Activated T-cell treated with anti-CD3 and anti-CD28 coated beads, Interleukin-2, amount 50 U/mL, for 4 hours (primary cell): ENCODE results near the gene AQP10. TPM values are rescaled to one million over a fixed set of nuclear protein-coding genes. Genes with fewer than 3 reads are reported as not detected.
"Not testable (repeated sequence)": the region's sequence is repeated elsewhere in the genome, so short reads cannot be mapped to it uniquely, and the experiment has no call there.

Experiments
- ATAC-seq, 2 donors: fragments of 200-7000 bp; cut with Tn5 transposase; one replicate each; pipeline ENCODE4 v1.10.0; 2021
- DNase-seq: peaks from one replicate; pipeline ENCODE4 v3.0.0-alpha.2; 2020
- H3K27me3 Mint-ChIP-seq: one replicate; pipeline ENCODE4 v1.8.0; 2021; ENCODE audit warnings: low read depth, mixed read lengths
- H3K36me3 Mint-ChIP-seq: one replicate; pipeline ENCODE4 v1.8.0; 2022; ENCODE audit warnings: mixed read lengths; ENCODE audit not compliant: insufficient read depth
- H3K4me1 Mint-ChIP-seq: one replicate; pipeline ENCODE4 v1.8.0; 2021; ENCODE audit warnings: low read depth, mixed read lengths
- H3K4me3 Mint-ChIP-seq: one replicate; pipeline ENCODE4 v1.8.0; 2021; ENCODE audit warnings: mild to moderate bottlenecking, moderate library complexity, mixed read lengths
- H3K9me3 Mint-ChIP-seq: one replicate; pipeline ENCODE4 v1.8.0; 2021; ENCODE audit warnings: mixed read lengths
- total RNA-seq, 3 donors: library from RNA; stranded (reverse); gene quantifications; one replicate each; pipeline ENCODE4 v1.2.1, GENCODE V29; 2021

AQP10 gene
- total RNA-seq = not detected

GRCh38 chr1:154320882-154321608, at the start of gene AQP10:
AQP10 (plus strand) TSS chr1:154321093; CDS start chr1:154321156, 63 bp downstream.
- Mint-ChIP-seq H3K36me3 (no peaks in the 10 kb centered on the region), H3K4me1 (peaks cover 5% of the 10 kb centered on the region), H3K27me3 (peaks cover 3% of the 10 kb centered on the region), H3K4me3 (no peak within 1 kb of the TSS), H3K9me3 (peaks cover 3% of the 10 kb centered on the region)
- DNase-seq = no peak
- no peak for ATAC-seq

GRCh38 chr1:154272217-154272998, 48.5 kb upstream of the AQP10 start, which contains the start of gene HAX1:
HAX1 (plus strand) TSS chr1:154272629; CDS start chr1:154272724, 95 bp downstream.
- DNase-seq (peak; percentile 96), ATAC-seq (peak; percentile 88 to 96)
- Mint-ChIP-seq H3K27me3 (no peaks in the 10 kb centered on the region), H3K9me3 (no peaks in the 10 kb centered on the region), H3K4me3 (peak within 1 kb of the TSS; percentile 99), H3K4me1 (peaks cover 38% of the 10 kb centered on the region), H3K36me3 (peaks cover 34% of the 10 kb centered on the region)

- no peaks in the 10 kb centered on the region for H3K27me3 Mint-ChIP-seq
- H3K9me3 Mint-ChIP-seq = no peaks in the 10 kb centered on the region
- DNase-seq (no peak), ATAC-seq (no peak)
- H3K4me3 Mint-ChIP-seq = peak overlapping the region; percentile 99
- H3K4me1 Mint-ChIP-seq = peaks cover 38% of the 10 kb centered on the region
- peaks cover 34% of the 10 kb centered on the region for H3K36me3 Mint-ChIP-seq
Measured at GRCh38 chr1:154272999-154273563, 47.8 kb upstream of the AQP10 start.

GRCh38 chr1:154276797-154277196, 44.1 kb upstream of the AQP10 start:
- Mint-ChIP-seq H3K9me3 (no peaks in the 10 kb centered on the region), H3K4me3 (no peak overlapping the region), H3K4me1 (peaks cover 28% of the 10 kb centered on the region), H3K36me3 (peaks cover 17% of the 10 kb centered on the region), H3K27me3 (no peaks in the 10 kb centered on the region)
- DNase-seq (no peak), ATAC-seq (no peak)

- DNase-seq, ATAC-seq, H3K4me3 Mint-ChIP-seq, H3K36me3 Mint-ChIP-seq, H3K9me3 Mint-ChIP-seq, H3K27me3 Mint-ChIP-seq, H3K4me1 Mint-ChIP-seq: not testable (repeated sequence)
Measured at GRCh38 chr1:154287591-154287990, 33.3 kb upstream of the AQP10 start.

- no peaks in the 10 kb centered on the region for H3K4me1 Mint-ChIP-seq
- ATAC-seq (no peak), DNase-seq (no peak)
- H3K9me3 Mint-ChIP-seq = no peaks in the 10 kb centered on the region
- no peak overlapping the region for H3K4me3 Mint-ChIP-seq
- H3K36me3 Mint-ChIP-seq = no peaks in the 10 kb centered on the region
- no peaks in the 10 kb centered on the region for H3K27me3 Mint-ChIP-seq
Measured at GRCh38 chr1:154288661-154289060, 32.2 kb upstream of the AQP10 start.

- Mint-ChIP-seq H3K9me3 (peaks cover 11% of the 10 kb centered on the region), H3K36me3 (no peaks in the 10 kb centered on the region), H3K4me1 (no peaks in the 10 kb centered on the region), H3K27me3 (no peaks in the 10 kb centered on the region), H3K4me3 (no peak overlapping the region)
- ATAC-seq (no peak), DNase-seq (no peak)
Measured at GRCh38 chr1:154290921-154291320, 30.0 kb upstream of the AQP10 start.

GRCh38 chr1:154295408-154296235, 25.3 kb upstream of the AQP10 start:
- H3K4me3 Mint-ChIP-seq = no peak overlapping the region
- H3K4me1 Mint-ChIP-seq = no peaks in the 10 kb centered on the region
- no peak for ATAC-seq
- H3K27me3 Mint-ChIP-seq = no peaks in the 10 kb centered on the region
- DNase-seq = no peak
- H3K36me3 Mint-ChIP-seq = no peaks in the 10 kb centered on the region
- peaks cover 11% of the 10 kb centered on the region for H3K9me3 Mint-ChIP-seq

- no peak overlapping the region for H3K4me3 Mint-ChIP-seq
- H3K9me3 Mint-ChIP-seq = no peaks in the 10 kb centered on the region
- H3K4me1 Mint-ChIP-seq = peaks cover 10% of the 10 kb centered on the region
- no peak for DNase-seq
- H3K36me3 Mint-ChIP-seq = no peaks in the 10 kb centered on the region
- ATAC-seq = no peak
- H3K27me3 Mint-ChIP-seq = no peaks in the 10 kb centered on the region
Measured at GRCh38 chr1:154301582-154301981, 19.3 kb upstream of the AQP10 start.

GRCh38 chr1:154304664-154305337, 16.1 kb upstream of the AQP10 start:
- Mint-ChIP-seq H3K9me3 (no peaks in the 10 kb centered on the region), H3K4me3 (no peak overlapping the region), H3K36me3 (no peaks in the 10 kb centered on the region), H3K27me3 (no peaks in the 10 kb centered on the region), H3K4me1 (peaks cover 22% of the 10 kb centered on the region)
- ATAC-seq (peak; percentile 93), DNase-seq (peak; percentile 6)

- no peaks in the 10 kb centered on the region for H3K36me3 Mint-ChIP-seq
- peaks cover 22% of the 10 kb centered on the region for H3K4me1 Mint-ChIP-seq
- ATAC-seq (no peak), DNase-seq (no peak)
- H3K27me3 Mint-ChIP-seq = no peaks in the 10 kb centered on the region
- no peaks in the 10 kb centered on the region for H3K9me3 Mint-ChIP-seq
- no peak overlapping the region for H3K4me3 Mint-ChIP-seq
Measured at GRCh38 chr1:154306151-154306550, 14.7 kb upstream of the AQP10 start.

- peaks cover 22% of the 10 kb centered on the region for H3K4me1 Mint-ChIP-seq
- H3K4me3 Mint-ChIP-seq, DNase-seq, H3K9me3 Mint-ChIP-seq, H3K27me3 Mint-ChIP-seq, H3K36me3 Mint-ChIP-seq: not testable (repeated sequence)
- peak in 1 of 2 donors; percentile 8 for ATAC-seq
Measured at GRCh38 chr1:154307670-154308270, 13.1 kb upstream of the AQP10 start.

GRCh38 chr1:154309136-154309535, 11.8 kb upstream of the AQP10 start:
- not testable (repeated sequence) for ATAC-seq, H3K36me3 Mint-ChIP-seq, H3K9me3 Mint-ChIP-seq, H3K4me3 Mint-ChIP-seq, H3K27me3 Mint-ChIP-seq, DNase-seq
- H3K4me1 Mint-ChIP-seq = peaks cover 22% of the 10 kb centered on the region
